ENCODE measurements around the gene TBXAS1.

DNA sequence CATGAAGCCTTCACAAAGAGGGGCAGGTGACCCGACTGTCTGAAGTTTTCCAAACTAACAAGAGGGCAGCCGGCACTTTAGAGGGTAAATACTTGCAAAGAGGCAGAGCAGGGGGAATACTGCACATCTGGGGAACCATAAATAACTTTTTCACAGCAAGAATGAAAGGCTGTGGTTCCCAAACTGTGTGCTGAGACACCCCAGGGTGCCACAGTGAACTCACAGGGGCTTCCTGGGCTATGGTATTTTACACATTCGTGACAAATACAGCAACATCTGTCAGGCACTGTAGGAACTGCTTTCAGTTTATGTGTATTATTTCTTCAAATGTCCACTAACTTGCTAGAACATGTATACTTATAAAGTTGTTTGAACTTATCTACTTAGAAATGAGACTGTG lies 67.2 kb downstream of the TBXAS1 start:
- TF ChIP-seq, protein P1, sequence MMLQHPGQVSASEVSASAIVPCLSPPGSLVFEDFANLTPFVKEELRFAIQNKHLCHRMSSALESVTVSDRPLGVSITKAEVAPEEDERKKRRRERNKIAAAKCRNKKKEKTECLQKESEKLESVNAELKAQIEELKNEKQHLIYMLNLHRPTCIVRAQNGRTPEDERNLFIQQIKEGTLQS (IDR thresholded peaks at IDR 0.05; ENCODE audit: insufficient read depth, low read depth, low read length), result no peak
- TF ChIP-seq EZH2 (IDR thresholded peaks at IDR 0.05; ENCODE audit: low read depth, low read length, severe bottlenecking) (no peak), EP300 (IDR thresholded peaks at IDR 0.05; ENCODE audit: borderline replicate concordance in 1 of 2, low read depth in 2 of 2, low read length in 2 of 2) (no peak), POLR2A (IDR thresholded peaks at IDR 0.05; ENCODE audit: control extremely low read depth in 1 of 2, low read depth in 2 of 2, low read length in 2 of 2) (no peak), RAD21 (IDR thresholded peaks at IDR 0.05 in 1 of 2, conservative IDR thresholded peaks at IDR 0.05 in 1 of 2; ENCODE audit: low read depth in 2 of 2, low read length in 2 of 2) (no peak), TAF1 (IDR thresholded peaks at IDR 0.05; ENCODE audit: low read depth, low read length) (no peak), YY1 (IDR thresholded peaks at IDR 0.05; ENCODE audit: low read depth, low read length) (no peak), TBP (IDR thresholded peaks at IDR 0.05; ENCODE audit: low read depth, low read length) (no peak), CHD2 (IDR thresholded peaks at IDR 0.05; ENCODE audit: low read length) (no peak), KDM4A (IDR thresholded peaks at IDR 0.05; ENCODE audit: low read depth, low read length, severe bottlenecking) (no peak)
- TF ChIP-seq, protein P2, sequence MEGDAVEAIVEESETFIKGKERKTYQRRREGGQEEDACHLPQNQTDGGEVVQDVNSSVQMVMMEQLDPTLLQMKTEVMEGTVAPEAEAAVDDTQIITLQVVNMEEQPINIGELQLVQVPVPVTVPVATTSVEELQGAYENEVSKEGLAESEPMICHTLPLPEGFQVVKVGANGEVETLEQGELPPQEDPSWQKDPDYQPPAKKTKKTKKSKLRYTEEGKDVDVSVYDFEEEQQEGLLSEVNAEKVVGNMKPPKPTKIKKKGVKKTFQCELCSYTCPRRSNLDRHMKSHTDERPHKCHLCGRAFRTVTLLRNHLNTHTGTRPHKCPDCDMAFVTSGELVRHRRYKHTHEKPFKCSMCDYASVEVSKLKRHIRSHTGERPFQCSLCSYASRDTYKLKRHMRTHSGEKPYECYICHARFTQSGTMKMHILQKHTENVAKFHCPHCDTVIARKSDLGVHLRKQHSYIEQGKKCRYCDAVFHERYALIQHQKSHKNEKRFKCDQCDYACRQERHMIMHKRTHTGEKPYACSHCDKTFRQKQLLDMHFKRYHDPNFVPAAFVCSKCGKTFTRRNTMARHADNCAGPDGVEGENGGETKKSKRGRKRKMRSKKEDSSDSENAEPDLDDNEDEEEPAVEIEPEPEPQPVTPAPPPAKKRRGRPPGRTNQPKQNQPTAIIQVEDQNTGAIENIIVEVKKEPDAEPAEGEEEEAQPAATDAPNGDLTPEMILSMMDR (IDR thresholded peaks at IDR 0.05; ENCODE audit: control extremely low read depth in 1 of 3, insufficient read depth in 1 of 3, low read depth in 1 of 3, low read length in 3 of 3), result no peak

All from H1 (cell line).